ENCODE measurements around the gene NOTUM. TPM values are rescaled to one million over a fixed set of nuclear protein-coding genes. Genes with fewer than 3 reads are reported as not detected.

Gene NOTUM
- total RNA-seq, 5 donors from 2014 or later (not counting 1 experiment from before 2014, with no cell fraction given): 0.13 to 0.33 (median 0.29) TPM; not detected in 2

GRCh38 chr17:81962499-81963441 is 1.8 kb upstream of the NOTUM start:
- no peaks in the 10 kb centered on the region for H3K36me3 ChIP-seq (ENCODE audit: control insufficient read depth in 2 of 2, extremely low read depth in 1 of 2, insufficient read depth in 1 of 2, low read length in 1 of 2)

GRCh38 chr17:81961521-81962498 is 823 bp upstream of the NOTUM start:
- H3K36me3 Mint-ChIP-seq: no peaks in the 10 kb centered on the region
- no peaks in the 10 kb centered on the region for H3K9me3 Mint-ChIP-seq
- ATAC-seq (replicated peaks in 1 of 4): peak in 1 of 4 experiments; percentile 3
- H3K36me3 ChIP-seq (ENCODE audit: control insufficient read depth in 2 of 2, extremely low read depth in 1 of 2, insufficient read depth in 1 of 2, low read length in 1 of 2): no peaks in the 10 kb centered on the region
- H3K27ac ChIP-seq (ENCODE audit: low read length): no peak overlapping the region
- ChIA-PET POLR2A (no interaction called here), CTCF (no interaction called here)
- peaks cover 6 to 40% of the 10 kb centered on the region in 2 experiments for H3K4me1 ChIP-seq (ENCODE audit: control insufficient read depth in 1 of 2, extremely low read depth in 1 of 2, insufficient read depth in 2 of 2, low read length in 2 of 2)
- H3K27me3 ChIP-seq (replicated peaks in 1 of 2; ENCODE audit: control insufficient read depth in 2 of 2, extremely low read depth in 1 of 2, insufficient read depth in 2 of 2, low read length in 1 of 2): peaks cover 5 to 68% of the 10 kb centered on the region in 2 experiments
- 24% methylated on average over 74 of the region's 82 CpGs for whole genome bisulfite sequencing (ENCODE audit: insufficient coverage)
- peak overlapping the region; percentile 21 to 37 (median 30) for H3K4me3 Mint-ChIP-seq
- H3K9me3 ChIP-seq: no peaks in the 10 kb centered on the region
- no peak for DNase-seq
- H3K27me3 Mint-ChIP-seq: peaks cover 0 to 36% of the 10 kb centered on the region in 2 donors
- H3K27ac Mint-ChIP-seq: no peak overlapping the region
- H3K4me1 Mint-ChIP-seq: peaks cover 0 to 16% (median 6%) of the 10 kb centered on the region in 3 donors
- H3K4me3 ChIP-seq (ENCODE audit: control insufficient read depth in 1 of 2, extremely low read depth in 1 of 2, low read length in 1 of 2): peak overlapping the region in 1 of 2 donors; percentile 5

More at GRCh38 chr17:81962499-81963441, 1.8 kb upstream of the NOTUM start:
- ChIA-PET POLR2A (no interaction called here), CTCF (no interaction called here)
- peaks cover 5 to 63% of the 10 kb centered on the region in 2 experiments for H3K27me3 ChIP-seq (replicated peaks in 1 of 2; ENCODE audit: control insufficient read depth in 2 of 2, extremely low read depth in 1 of 2, insufficient read depth in 2 of 2, low read length in 1 of 2)
- H3K4me3 Mint-ChIP-seq: peak overlapping the region; percentile 21 to 37 (median 30)
- WGBS (ENCODE audit: insufficient coverage): 89% methylated on average over 29 of the region's 37 CpGs
- no peaks in the 10 kb centered on the region for H3K36me3 Mint-ChIP-seq
- no peaks in the 10 kb centered on the region for H3K9me3 Mint-ChIP-seq
- no peaks in the 10 kb centered on the region for H3K9me3 ChIP-seq
- H3K27ac Mint-ChIP-seq: peak overlapping the region in 1 of 2 donors; percentile 36
- peaks cover 11 to 49% of the 10 kb centered on the region in 2 experiments for H3K4me1 ChIP-seq (ENCODE audit: control insufficient read depth in 1 of 2, extremely low read depth in 1 of 2, insufficient read depth in 2 of 2, low read length in 2 of 2)
- H3K27me3 Mint-ChIP-seq: peaks cover 0 to 31% of the 10 kb centered on the region in 2 donors
- H3K4me1 Mint-ChIP-seq: peaks cover 0 to 18% (median 6%) of the 10 kb centered on the region in 3 donors
- H3K27ac ChIP-seq (ENCODE audit: low read length): no peak overlapping the region
- ATAC-seq (replicated peaks in 1 of 4) (no peak), DNase-seq (no peak)
- H3K4me3 ChIP-seq (ENCODE audit: control insufficient read depth in 1 of 2, extremely low read depth in 1 of 2, low read length in 1 of 2): no peak overlapping the region

DNA sequence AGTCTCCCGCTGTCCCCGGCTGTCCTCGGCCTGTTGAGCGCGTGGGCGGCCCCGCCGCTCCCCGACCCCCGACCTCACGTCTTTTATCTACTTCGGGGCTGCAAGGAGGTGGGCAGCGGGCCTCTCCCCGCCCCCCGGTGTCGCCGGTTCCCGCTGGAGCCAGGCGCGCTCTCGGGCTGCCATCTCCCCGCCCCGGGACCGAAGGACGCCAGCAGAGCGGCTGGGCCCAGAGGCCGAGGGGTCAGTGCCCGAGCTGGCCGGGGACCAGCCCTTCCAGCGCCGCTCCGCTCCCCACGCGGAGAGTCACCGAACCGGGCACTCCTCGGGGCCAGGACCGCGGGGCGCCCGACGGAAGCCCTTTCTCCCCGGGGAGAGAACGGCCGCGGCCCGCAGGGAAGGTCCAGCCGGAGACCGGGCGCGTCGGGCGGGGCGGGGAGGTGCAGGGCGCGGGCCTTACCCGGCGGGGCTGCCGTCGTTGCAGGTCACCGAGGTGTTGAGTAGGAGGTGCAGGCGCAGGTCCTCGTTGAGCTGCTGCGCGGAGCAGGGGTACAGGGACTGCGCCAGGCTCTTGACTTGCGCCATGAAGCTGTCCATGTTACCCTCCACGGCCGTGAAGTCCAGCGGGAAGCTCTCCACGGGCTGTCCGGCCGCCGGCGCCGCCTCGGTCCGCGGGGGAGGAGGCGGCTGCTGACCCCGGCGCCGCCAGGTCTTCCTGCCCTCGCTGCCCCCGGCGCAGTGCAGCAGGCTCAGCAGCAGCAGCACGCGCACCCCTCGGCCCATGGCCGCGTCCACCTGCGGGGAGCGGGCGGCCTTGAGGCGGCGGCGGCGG is 643 bp downstream of the NOTUM start:
- no peaks in the 10 kb centered on the region for H3K9me3 Mint-ChIP-seq
- H3K4me1 Mint-ChIP-seq: peaks cover 0 to 13% (median 0%) of the 10 kb centered on the region in 3 donors
- H3K9me3 ChIP-seq: no peaks in the 10 kb centered on the region
- ChIA-PET POLR2A (no interaction called here), CTCF (interaction anchor here (0.6 to 2.0 kb wide), 6 partner anchors 14 to 337 kb away, joined by 4 to 26 read pairs (median 4); partner anchors contain the start of genes CENPX (in 2 of the 2), DCXR (in 1 of the 2) and LRRC45 (in 1 of the 2))
- DNase-seq: peak in 1 of 35 experiments; percentile 18
- H3K27ac Mint-ChIP-seq: no peak overlapping the region
- H3K27me3 Mint-ChIP-seq: peaks cover 0 to 36% of the 10 kb centered on the region in 2 donors
- peak overlapping the region in 1 of 3 donors; percentile 4 for H3K4me3 Mint-ChIP-seq
- no peaks in the 10 kb centered on the region for H3K36me3 Mint-ChIP-seq
- no peak overlapping the region for H3K27ac ChIP-seq (ENCODE audit: low read length)
- peaks cover 6 to 33% of the 10 kb centered on the region in 2 experiments for H3K4me1 ChIP-seq (ENCODE audit: control insufficient read depth in 1 of 2, extremely low read depth in 1 of 2, insufficient read depth in 2 of 2, low read length in 2 of 2)
- H3K4me3 ChIP-seq (ENCODE audit: control insufficient read depth in 1 of 2, extremely low read depth in 1 of 2, low read length in 1 of 2): peak overlapping the region; percentile 21 to 44
- WGBS (ENCODE audit: insufficient coverage): 5% methylated on average over 88 of the region's 98 CpGs
- peak in 1 of 4 experiments; percentile 3 for ATAC-seq (replicated peaks in 1 of 4)
- H3K27me3 ChIP-seq (replicated peaks in 1 of 2; ENCODE audit: control insufficient read depth in 2 of 2, extremely low read depth in 1 of 2, insufficient read depth in 2 of 2, low read length in 1 of 2): peaks cover 5 to 70% of the 10 kb centered on the region in 2 experiments
- H3K36me3 ChIP-seq (ENCODE audit: control insufficient read depth in 2 of 2, extremely low read depth in 1 of 2, insufficient read depth in 1 of 2, low read length in 1 of 2): no peaks in the 10 kb centered on the region

GRCh38 chr17:81959362-81960129 is 1.4 kb downstream of the NOTUM start:
- WGBS (ENCODE audit: insufficient coverage): 1% methylated on average over 112 of the region's 112 CpGs
- Mint-ChIP-seq H3K27ac (no peak overlapping the region), H3K4me1 (peaks cover 0 to 11% (median 0%) of the 10 kb centered on the region in 3 donors), H3K9me3 (no peaks in the 10 kb centered on the region), H3K4me3 (peak overlapping the region in 2 of 3 donors; percentile 59 to 72), H3K27me3 (peaks cover 0 to 37% of the 10 kb centered on the region in 2 donors), H3K36me3 (no peaks in the 10 kb centered on the region)
- Histone ChIP-seq H3K36me3 (ENCODE audit: control insufficient read depth in 2 of 2, extremely low read depth in 1 of 2, insufficient read depth in 1 of 2, low read length in 1 of 2) (no peaks in the 10 kb centered on the region), H3K4me3 (ENCODE audit: control insufficient read depth in 1 of 2, extremely low read depth in 1 of 2, low read length in 1 of 2) (peak overlapping the region; percentile 21 to 38), H3K9me3 (no peaks in the 10 kb centered on the region), H3K27me3 (replicated peaks in 1 of 2; ENCODE audit: control insufficient read depth in 2 of 2, extremely low read depth in 1 of 2, insufficient read depth in 2 of 2, low read length in 1 of 2) (peaks cover 5 to 75% of the 10 kb centered on the region in 2 experiments), H3K4me1 (ENCODE audit: control insufficient read depth in 1 of 2, extremely low read depth in 1 of 2, insufficient read depth in 2 of 2, low read length in 2 of 2) (peaks cover 6 to 33% of the 10 kb centered on the region in 2 experiments), H3K27ac (ENCODE audit: low read length) (no peak overlapping the region)
- CTCF ChIA-PET: interaction anchor here (0.6 to 2.0 kb wide), 9 partner anchors 15 to 338 kb away, joined by 3 to 26 read pairs (median 4); partner anchors contain the start of genes CENPX (in 2 of the 2), DCXR (in 1 of the 2) and LRRC45 (in 1 of the 2)
- DNase-seq (peak; percentile 45 to 95 (median 76)), ATAC-seq (replicated peaks in 1 of 4) (peak; percentile 93 to 97 (median 95))
- POLR2A ChIA-PET: no interaction called here
